ENCODE results near the gene BCDIN3D.

Gene BCDIN3D

DNA sequence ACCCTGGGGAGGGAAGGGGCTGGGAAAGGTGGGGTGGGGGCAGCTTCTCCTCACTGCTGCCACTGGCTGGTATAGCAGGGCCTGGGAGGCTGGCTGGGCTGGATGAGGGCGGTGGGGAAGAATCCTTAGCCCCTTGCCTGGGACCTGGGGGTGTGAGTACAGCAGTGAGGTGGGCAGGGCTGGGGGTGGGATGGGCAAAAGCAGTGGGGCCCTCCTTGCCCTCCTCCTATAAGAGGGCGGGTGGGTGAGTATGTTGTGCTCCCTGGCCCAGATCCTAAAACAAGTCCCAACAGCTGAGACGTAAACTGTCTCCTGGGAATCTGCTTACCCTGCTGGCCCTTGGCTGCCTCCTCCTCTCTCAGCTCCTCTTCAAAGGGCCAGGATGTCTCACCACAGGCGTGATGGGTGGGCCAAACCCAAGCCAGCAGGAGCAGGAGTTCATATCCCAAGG is 16.9 kb downstream of the BCDIN3D start:
- Histone ChIP-seq H3K9me3 (ENCODE audit: control insufficient read depth, low read length) (no peaks in the 10 kb centered on the region), H3K4me3 (ENCODE audit: low read length) (peak overlapping the region; percentile 88), H3K27me3 (replicated peaks; ENCODE audit: control insufficient read depth, insufficient read depth, low read length) (no peaks in the 10 kb centered on the region), H3K9ac (ENCODE audit: low read length) (peak overlapping the region; percentile 96), H3K36me3 (ENCODE audit: control insufficient read depth, insufficient read depth, low read length, severe bottlenecking) (peaks cover 13% of the 10 kb centered on the region), H3K4me1 (ENCODE audit: control insufficient read depth, insufficient read depth, low read length) (peaks cover 53% of the 10 kb centered on the region)
- DNase-seq (ENCODE audit: low read depth) = peak; percentile 29

- Histone ChIP-seq H3K4me3 (ENCODE audit: low read length) (peak overlapping the region; percentile 75), H3K4me1 (ENCODE audit: control insufficient read depth, insufficient read depth, low read length) (peaks cover 57% of the 10 kb centered on the region), H3K9ac (ENCODE audit: low read length) (peak overlapping the region; percentile 76), H3K36me3 (ENCODE audit: control insufficient read depth, insufficient read depth, low read length, severe bottlenecking) (peaks cover 13% of the 10 kb centered on the region), H3K27me3 (replicated peaks; ENCODE audit: control insufficient read depth, insufficient read depth, low read length) (no peaks in the 10 kb centered on the region), H3K9me3 (ENCODE audit: control insufficient read depth, low read length) (no peaks in the 10 kb centered on the region)
- DNase-seq (ENCODE audit: low read depth) = peak; percentile 58
Observed at GRCh38 chr12:49825360-49825970, 17.4 kb downstream of the BCDIN3D start.

DNA sequence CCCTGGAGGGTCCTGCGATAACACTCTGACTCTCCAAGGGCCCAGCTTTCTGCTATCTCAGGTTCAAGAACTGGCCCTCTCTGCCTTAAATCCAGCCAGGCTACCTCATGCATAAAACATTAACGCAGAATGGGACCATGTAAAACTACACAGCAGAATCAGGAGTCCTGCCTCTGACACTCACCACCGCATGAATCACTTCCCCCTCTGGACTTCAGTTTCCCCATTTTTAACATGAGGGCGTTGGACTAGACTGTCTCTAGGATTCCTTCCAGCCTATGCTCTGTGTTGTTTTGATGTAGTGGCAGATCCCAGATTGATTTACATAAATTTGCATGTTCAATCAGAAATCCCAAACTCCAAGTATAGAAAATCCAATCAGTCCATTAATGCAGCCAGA is 18.0 kb downstream of the BCDIN3D start:
- Histone ChIP-seq H3K9ac (ENCODE audit: low read length) (peak overlapping the region; percentile 76), H3K9me3 (ENCODE audit: control insufficient read depth, low read length) (no peaks in the 10 kb centered on the region), H3K4me1 (ENCODE audit: control insufficient read depth, insufficient read depth, low read length) (peaks cover 57% of the 10 kb centered on the region), H3K4me3 (ENCODE audit: low read length) (peak overlapping the region; percentile 75), H3K36me3 (ENCODE audit: control insufficient read depth, insufficient read depth, low read length, severe bottlenecking) (peaks cover 13% of the 10 kb centered on the region), H3K27me3 (replicated peaks; ENCODE audit: control insufficient read depth, insufficient read depth, low read length) (no peaks in the 10 kb centered on the region)
- DNase-seq (ENCODE audit: low read depth) = peak; percentile 41

DNA sequence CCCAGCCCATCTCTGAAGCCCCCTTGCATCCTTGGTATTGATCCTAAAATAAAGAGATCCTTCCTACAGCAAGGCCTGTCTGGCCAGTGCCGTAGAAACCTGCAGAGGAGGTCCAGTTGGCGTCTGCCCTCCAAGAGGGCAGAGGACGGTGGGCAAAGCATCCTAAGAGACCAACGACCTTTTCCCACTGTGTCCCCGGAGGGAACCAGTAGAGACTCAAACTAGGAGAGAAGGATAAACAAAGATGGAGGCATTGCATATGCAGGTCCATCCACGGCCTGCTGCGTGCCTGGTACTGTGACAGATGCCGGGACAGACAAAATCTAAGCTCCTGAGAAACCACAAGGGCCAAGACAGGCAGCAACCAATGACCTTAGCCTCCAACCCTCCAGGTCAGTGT is 18.5 kb downstream of the BCDIN3D start:
- H3K36me3 ChIP-seq (ENCODE audit: control insufficient read depth, insufficient read depth, low read length, severe bottlenecking) = peaks cover 13% of the 10 kb centered on the region
- DNase-seq (ENCODE audit: low read depth) = no peak
- H3K27me3 ChIP-seq (replicated peaks; ENCODE audit: control insufficient read depth, insufficient read depth, low read length) = no peaks in the 10 kb centered on the region
- peak overlapping the region; percentile 75 for H3K4me3 ChIP-seq (ENCODE audit: low read length)
- H3K9ac ChIP-seq (ENCODE audit: low read length) = peak overlapping the region; percentile 76
- peaks cover 57% of the 10 kb centered on the region for H3K4me1 ChIP-seq (ENCODE audit: control insufficient read depth, insufficient read depth, low read length)
- no peaks in the 10 kb centered on the region for H3K9me3 ChIP-seq (ENCODE audit: control insufficient read depth, low read length)

DNA sequence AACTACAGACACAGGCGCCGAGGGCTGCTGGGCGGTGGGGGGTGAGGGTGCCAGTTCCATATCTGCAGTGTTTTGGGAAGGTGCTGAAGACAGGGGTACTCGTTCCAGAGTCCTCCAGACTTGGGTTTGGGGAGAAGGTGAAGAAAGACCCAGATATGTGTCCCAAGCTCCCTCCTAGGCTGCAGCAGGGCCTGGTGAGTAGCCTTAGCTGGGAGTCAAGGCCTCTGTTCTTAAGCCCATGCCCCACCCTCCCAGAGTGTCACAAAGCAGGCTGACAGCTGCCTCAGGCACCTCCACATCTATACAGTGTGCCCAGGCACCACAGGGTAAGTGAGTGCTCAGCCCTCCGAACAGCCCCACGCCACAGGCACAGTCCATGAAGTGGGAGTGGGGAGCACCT is 19.0 kb downstream of the BCDIN3D start:
- no peaks in the 10 kb centered on the region for H3K27me3 ChIP-seq (replicated peaks; ENCODE audit: control insufficient read depth, insufficient read depth, low read length)
- H3K36me3 ChIP-seq (ENCODE audit: control insufficient read depth, insufficient read depth, low read length, severe bottlenecking) = peaks cover 13% of the 10 kb centered on the region
- H3K4me1 ChIP-seq (ENCODE audit: control insufficient read depth, insufficient read depth, low read length) = peaks cover 53% of the 10 kb centered on the region
- DNase-seq (ENCODE audit: low read depth) = no peak
- no peak overlapping the region for H3K4me3 ChIP-seq (ENCODE audit: low read length)
- H3K9ac ChIP-seq (ENCODE audit: low read length) = peak overlapping the region; percentile 76
- no peaks in the 10 kb centered on the region for H3K9me3 ChIP-seq (ENCODE audit: control insufficient read depth, low read length)

DNA sequence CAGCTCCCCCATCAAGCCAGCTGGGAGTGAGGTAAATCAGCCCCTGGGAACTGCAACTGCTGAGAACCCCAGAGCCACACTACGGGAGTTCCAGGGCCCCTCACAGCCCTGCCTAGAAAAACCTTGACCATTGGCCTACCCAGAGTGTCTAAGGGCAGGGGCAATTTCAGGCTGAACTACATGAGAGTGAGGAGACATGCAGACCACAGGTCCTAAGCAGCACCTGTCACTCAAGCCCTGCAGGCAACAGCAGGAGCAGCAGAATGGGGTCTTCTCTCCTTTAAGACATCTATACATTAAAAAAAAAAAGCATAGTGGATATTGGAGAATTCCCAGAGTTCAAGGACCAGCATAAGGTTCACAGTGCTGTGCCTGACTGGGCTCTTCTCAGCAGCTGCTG is 19.6 kb downstream of the BCDIN3D start:
- peak overlapping the region; percentile 55 for H3K9ac ChIP-seq (ENCODE audit: low read length)
- H3K4me3 ChIP-seq (ENCODE audit: low read length) = no peak overlapping the region
- H3K27me3 ChIP-seq (replicated peaks; ENCODE audit: control insufficient read depth, insufficient read depth, low read length) = no peaks in the 10 kb centered on the region
- peaks cover 49% of the 10 kb centered on the region for H3K4me1 ChIP-seq (ENCODE audit: control insufficient read depth, insufficient read depth, low read length)
- no peak for DNase-seq (ENCODE audit: low read depth)
- H3K36me3 ChIP-seq (ENCODE audit: control insufficient read depth, insufficient read depth, low read length, severe bottlenecking) = peaks cover 13% of the 10 kb centered on the region
- no peaks in the 10 kb centered on the region for H3K9me3 ChIP-seq (ENCODE audit: control insufficient read depth, low read length)

DNA sequence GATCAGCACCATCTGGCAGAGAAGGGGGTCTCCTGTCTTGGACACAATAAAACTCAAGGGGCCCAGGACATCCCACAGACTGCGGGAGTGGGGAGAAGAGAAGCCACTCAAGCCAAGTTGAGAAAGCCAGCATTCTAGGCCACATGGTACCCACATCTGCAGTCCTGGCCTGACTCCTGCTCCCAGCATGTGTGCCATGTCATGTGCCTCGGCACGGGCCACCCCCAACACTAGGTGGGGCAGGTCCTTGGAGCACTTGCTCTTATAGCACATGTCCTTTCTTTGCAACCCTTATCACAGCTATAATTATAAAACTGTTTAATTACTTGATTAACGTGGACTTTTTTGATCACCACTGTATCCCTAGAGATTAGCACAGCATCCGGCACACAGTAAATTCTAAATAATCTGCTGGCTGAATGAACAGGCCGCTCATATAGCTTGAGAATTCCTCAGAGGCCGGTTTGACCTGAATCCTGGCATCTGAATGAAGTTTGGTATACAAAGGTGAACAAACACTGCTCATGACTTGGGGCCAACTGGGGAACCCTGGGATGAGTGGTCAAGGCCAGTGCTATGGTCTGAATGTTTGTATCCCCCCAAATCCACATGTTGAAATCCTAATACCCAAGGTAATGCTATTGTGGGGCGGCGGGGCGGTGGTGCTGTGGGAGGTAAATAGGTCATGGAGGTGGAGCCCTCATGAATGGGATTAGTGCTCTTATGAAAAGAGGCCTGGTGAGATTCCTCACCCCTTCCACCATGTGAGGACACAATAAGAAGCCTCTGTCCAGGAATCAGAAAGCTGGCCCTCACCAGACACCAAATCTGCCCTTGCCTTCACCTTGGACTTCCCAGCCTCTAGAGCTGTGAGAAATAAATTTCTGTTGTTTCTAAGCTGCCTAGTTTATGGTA is 21.3 kb downstream of the BCDIN3D start:
- no peak overlapping the region for H3K4me3 ChIP-seq (ENCODE audit: low read length)
- peaks cover 13% of the 10 kb centered on the region for H3K36me3 ChIP-seq (ENCODE audit: control insufficient read depth, insufficient read depth, low read length, severe bottlenecking)
- no peaks in the 10 kb centered on the region for H3K9me3 ChIP-seq (ENCODE audit: control insufficient read depth, low read length)
- DNase-seq (ENCODE audit: low read depth) = no peak
- H3K27me3 ChIP-seq (replicated peaks; ENCODE audit: control insufficient read depth, insufficient read depth, low read length) = no peaks in the 10 kb centered on the region
- H3K9ac ChIP-seq (ENCODE audit: low read length) = no peak overlapping the region
- peaks cover 43% of the 10 kb centered on the region for H3K4me1 ChIP-seq (ENCODE audit: control insufficient read depth, insufficient read depth, low read length)

DNA sequence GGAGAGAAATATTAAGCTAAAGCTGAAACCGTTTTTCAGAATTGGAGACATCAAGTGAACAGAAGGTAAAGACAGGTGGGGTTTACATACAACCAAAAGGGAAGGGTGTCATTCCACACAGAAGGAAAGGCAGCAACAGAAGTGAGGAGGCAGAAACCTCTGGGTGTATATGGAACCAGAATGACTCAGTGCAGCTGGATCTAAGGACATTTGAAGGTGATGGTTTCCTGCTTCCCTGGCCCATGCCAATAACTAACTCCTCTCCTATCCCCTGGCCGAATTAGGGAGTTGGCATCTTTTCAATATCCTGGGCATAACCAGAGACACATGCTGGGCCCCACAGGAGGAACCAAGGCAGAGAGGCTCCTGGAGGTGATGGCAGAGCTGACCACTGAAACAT is 23.1 kb downstream of the BCDIN3D start:
- H3K9me3 ChIP-seq (ENCODE audit: control insufficient read depth, low read length) = no peaks in the 10 kb centered on the region
- no peak for DNase-seq (ENCODE audit: low read depth)
- H3K4me3 ChIP-seq (ENCODE audit: low read length) = no peak overlapping the region
- no peak overlapping the region for H3K9ac ChIP-seq (ENCODE audit: low read length)
- peaks cover 25% of the 10 kb centered on the region for H3K4me1 ChIP-seq (ENCODE audit: control insufficient read depth, insufficient read depth, low read length)
- no peaks in the 10 kb centered on the region for H3K27me3 ChIP-seq (replicated peaks; ENCODE audit: control insufficient read depth, insufficient read depth, low read length)
- H3K36me3 ChIP-seq (ENCODE audit: control insufficient read depth, insufficient read depth, low read length, severe bottlenecking) = peaks cover 26% of the 10 kb centered on the region

DNA sequence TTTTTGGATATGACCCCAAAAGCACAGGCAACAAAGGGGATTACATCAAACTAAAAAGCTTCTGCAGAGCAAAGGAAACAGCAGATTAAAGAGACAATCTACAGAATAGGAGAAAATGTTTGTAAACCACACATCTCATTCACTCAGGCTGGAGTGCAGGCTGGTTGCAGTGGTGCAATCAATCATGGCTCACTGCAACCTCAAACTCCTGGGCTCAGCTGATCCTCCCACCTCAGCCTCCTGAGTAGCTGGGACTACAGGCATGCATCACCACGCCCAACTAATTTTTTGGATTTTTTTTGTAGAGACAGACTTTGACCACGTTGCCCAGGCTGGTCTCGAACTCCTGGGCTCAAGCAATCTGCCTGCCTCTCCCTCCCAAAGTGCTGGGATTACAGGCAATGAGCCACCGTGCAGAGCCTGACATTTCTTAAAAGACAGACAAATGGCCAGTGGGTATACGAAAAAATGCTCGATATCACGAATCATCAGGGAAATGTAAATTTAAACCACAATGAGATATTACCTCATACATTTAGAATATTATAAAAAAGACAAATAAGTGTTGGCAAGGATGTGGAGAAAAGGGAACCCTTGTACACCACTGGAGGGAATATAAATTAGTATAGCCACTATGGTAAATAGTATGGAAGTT is 24.5 kb downstream of the BCDIN3D start:
- Histone ChIP-seq H3K9me3 (ENCODE audit: control insufficient read depth, low read length) (no peaks in the 10 kb centered on the region), H3K36me3 (ENCODE audit: control insufficient read depth, insufficient read depth, low read length, severe bottlenecking) (peaks cover 25% of the 10 kb centered on the region), H3K4me3 (ENCODE audit: low read length) (no peak overlapping the region), H3K9ac (ENCODE audit: low read length) (no peak overlapping the region), H3K4me1 (ENCODE audit: control insufficient read depth, insufficient read depth, low read length) (peaks cover 10% of the 10 kb centered on the region), H3K27me3 (replicated peaks; ENCODE audit: control insufficient read depth, insufficient read depth, low read length) (no peaks in the 10 kb centered on the region)
- DNase-seq (ENCODE audit: low read depth) = no peak

DNA sequence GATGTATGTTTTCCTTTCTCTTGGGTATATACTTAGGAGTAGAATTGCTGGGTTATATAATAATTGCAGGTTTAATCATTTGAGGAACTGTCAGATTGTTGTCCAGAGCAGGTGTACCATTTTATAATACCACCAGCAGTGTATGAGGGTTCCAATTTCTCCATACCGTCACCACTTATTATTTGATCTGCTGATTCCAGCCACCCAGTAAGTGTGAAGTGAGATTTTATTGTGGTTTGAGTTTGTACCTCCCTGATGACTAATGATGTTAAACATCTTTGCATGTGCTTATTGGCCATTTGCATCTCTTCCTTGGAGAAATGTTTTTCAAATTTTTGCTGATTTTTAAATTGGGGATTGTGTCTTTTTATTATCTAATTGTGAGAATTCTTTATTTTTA is 29.8 kb downstream of the BCDIN3D start:
- peaks cover 21% of the 10 kb centered on the region for H3K4me1 ChIP-seq (ENCODE audit: control insufficient read depth, insufficient read depth, low read length)
- no peaks in the 10 kb centered on the region for H3K9me3 ChIP-seq (ENCODE audit: control insufficient read depth, low read length)
- no peak overlapping the region for H3K9ac ChIP-seq (ENCODE audit: low read length)
- H3K36me3 ChIP-seq (ENCODE audit: control insufficient read depth, insufficient read depth, low read length, severe bottlenecking) = peaks cover 23% of the 10 kb centered on the region
- DNase-seq (ENCODE audit: low read depth) = no peak
- no peak overlapping the region for H3K4me3 ChIP-seq (ENCODE audit: low read length)
- no peaks in the 10 kb centered on the region for H3K27me3 ChIP-seq (replicated peaks; ENCODE audit: control insufficient read depth, insufficient read depth, low read length)

- DNase-seq (ENCODE audit: low read depth) = no peak
- Histone ChIP-seq H3K27me3 (replicated peaks; ENCODE audit: control insufficient read depth, insufficient read depth, low read length) (no peaks in the 10 kb centered on the region), H3K9me3 (ENCODE audit: control insufficient read depth, low read length) (no peaks in the 10 kb centered on the region), H3K36me3 (ENCODE audit: control insufficient read depth, insufficient read depth, low read length, severe bottlenecking) (peaks cover 30% of the 10 kb centered on the region), H3K9ac (ENCODE audit: low read length) (no peak overlapping the region), H3K4me1 (ENCODE audit: control insufficient read depth, insufficient read depth, low read length) (peaks cover 23% of the 10 kb centered on the region), H3K4me3 (ENCODE audit: low read length) (no peak overlapping the region)
Observed at GRCh38 chr12:49811961-49812401, 30.9 kb downstream of the BCDIN3D start.

Data from adipocyte (in vitro differentiated cells).